ENCODE data around the gene KANK4. TPM values are rescaled to one million over a fixed set of nuclear protein-coding genes. Genes with fewer than 3 reads are reported as not detected.

Gene KANK4
- total and polyA plus RNA-seq, 9 donors = 6.6 to 17.1 (median 12.7) TPM

DNA sequence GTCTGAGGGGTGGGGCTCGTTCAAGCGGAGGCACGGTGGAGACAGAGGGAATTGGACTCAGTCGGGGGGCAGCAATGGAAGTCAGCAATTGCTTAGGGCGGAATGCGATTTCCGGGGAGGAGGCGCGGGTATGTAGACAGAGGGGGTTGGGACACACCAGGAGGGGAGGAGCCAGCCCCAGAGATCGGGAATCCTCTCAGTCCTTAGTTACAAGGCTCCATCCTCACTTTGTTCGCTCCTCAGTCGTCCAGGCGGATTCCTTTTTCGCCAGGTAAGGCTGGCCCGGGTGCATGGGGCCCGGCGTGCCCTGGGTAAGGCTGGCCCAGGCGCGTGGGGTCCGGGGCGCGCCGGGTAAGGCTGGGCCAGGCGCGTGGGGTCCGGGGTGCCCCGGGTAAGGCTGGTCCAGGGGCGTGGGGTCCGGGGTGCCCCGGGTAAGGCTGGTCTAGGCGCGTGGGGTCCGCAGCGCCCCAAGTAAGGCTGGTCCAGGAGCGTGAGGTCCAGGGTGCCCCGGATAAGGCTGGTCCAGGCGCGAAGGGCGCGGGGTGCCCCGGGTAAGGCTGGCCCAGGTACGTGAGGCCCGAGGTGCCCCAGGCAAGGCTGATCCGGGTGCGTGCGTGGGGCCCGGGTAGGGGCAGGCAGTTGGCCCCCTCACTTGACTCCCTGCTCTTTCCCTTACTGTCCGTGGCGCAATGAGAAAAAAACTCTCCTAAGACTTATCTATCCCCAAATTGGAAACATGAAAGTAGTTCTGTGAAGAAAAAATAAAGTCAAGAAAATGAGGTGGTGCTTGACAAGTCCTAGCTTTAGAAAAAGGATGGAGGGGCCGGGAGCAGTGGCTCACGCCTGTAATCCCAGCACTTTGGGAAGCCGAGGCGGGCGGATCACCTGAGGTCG is 124.3 kb downstream of the KANK4 start, which contains the start of gene L1TD1:
Gene L1TD1 (plus strand): TSS at position 199 of the 894 bp plus-strand sequence. CDS start 11,780 bp downstream, outside the sequence.
- 8% methylated on average over 49 of the region's 55 CpGs for WGBS (ENCODE audit: insufficient coverage)
- Histone ChIP-seq H3K27me3 (ENCODE audit: control insufficient read depth, insufficient read depth, low read length) (peaks cover 29% of the 10 kb centered on the region), H3K27ac (ENCODE audit: low read length) (no peak within 1 kb of the TSS), H3K9me3 (replicated peaks; ENCODE audit: control insufficient read depth, low read depth, low read length) (no peaks in the 10 kb centered on the region), H3K4me1 (ENCODE audit: control insufficient read depth, insufficient read depth, low read length) (peaks cover 4% of the 10 kb centered on the region), H3K4me3 (ENCODE audit: low read length) (peak within 1 kb of the TSS; percentile 50), H3K36me3 (ENCODE audit: control insufficient read depth, insufficient read depth, low read length) (no peaks in the 10 kb centered on the region)
- peak; percentile 61 for DNase-seq

DNA sequence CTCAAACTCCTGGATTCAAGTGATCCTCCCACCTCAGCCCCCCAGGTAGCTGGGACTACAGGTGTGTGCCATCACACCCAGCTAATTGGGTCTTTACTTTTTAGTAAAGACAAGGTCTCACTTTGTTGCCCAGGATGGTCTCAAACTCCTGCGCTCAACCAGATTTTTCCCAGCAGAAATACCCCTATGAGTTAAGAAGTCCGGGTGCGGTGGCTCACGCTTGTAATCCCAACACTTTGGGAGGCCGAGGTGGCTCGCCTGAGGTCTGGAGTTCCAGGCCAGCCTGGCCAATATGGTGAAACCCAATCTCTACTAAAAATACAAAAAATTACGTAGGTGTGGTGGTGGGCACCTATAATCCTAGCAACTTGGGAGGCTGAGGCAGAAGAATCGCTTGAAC is 131.1 kb downstream of the KANK4 start:
- H3K9me3 ChIP-seq (replicated peaks; ENCODE audit: control insufficient read depth, low read depth, low read length) = no peaks in the 10 kb centered on the region
- WGBS (ENCODE audit: insufficient coverage) = 100% methylated on average over 2 of the region's 8 CpGs
- H3K4me3 ChIP-seq (ENCODE audit: low read length) = no peak overlapping the region
- no peak for DNase-seq
- H3K27ac ChIP-seq (ENCODE audit: low read length) = no peak overlapping the region
- H3K4me1 ChIP-seq (ENCODE audit: control insufficient read depth, insufficient read depth, low read length) = no peaks in the 10 kb centered on the region
- no peaks in the 10 kb centered on the region for H3K36me3 ChIP-seq (ENCODE audit: control insufficient read depth, insufficient read depth, low read length)
- no peaks in the 10 kb centered on the region for H3K27me3 ChIP-seq (ENCODE audit: control insufficient read depth, insufficient read depth, low read length)

DNA sequence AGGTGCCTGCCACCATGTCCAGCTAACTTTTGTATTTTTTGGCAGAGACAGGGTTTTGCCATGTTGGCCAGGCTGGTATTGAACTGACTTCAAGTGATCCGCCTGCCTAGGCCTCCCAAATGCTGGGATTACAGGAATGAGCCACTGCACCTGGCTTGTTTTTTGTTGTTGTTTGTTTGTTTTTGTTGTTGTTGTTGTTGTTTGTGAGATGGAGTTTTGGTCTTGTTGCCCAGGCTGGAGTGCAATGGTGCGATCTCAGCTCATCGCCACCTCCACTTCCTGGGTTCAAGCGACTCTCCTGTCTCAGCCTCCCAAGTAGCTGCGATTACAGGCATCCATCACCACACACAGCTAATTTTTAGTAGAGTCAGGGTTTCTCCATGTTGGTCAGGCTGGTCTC is 131.7 kb downstream of the KANK4 start:
- Histone ChIP-seq H3K27ac (ENCODE audit: low read length) (no peak overlapping the region), H3K9me3 (replicated peaks; ENCODE audit: control insufficient read depth, low read depth, low read length) (no peaks in the 10 kb centered on the region), H3K36me3 (ENCODE audit: control insufficient read depth, insufficient read depth, low read length) (no peaks in the 10 kb centered on the region), H3K4me3 (ENCODE audit: low read length) (no peak overlapping the region), H3K27me3 (ENCODE audit: control insufficient read depth, insufficient read depth, low read length) (no peaks in the 10 kb centered on the region), H3K4me1 (ENCODE audit: control insufficient read depth, insufficient read depth, low read length) (no peaks in the 10 kb centered on the region)
- no peak for DNase-seq
- WGBS (ENCODE audit: insufficient coverage) = 100% methylated on average over 2 of the region's 5 CpGs

Other genes starting within 250 kb of the KANK4 start
- 0.84 TPM for gene L1TD1, start 124.6 kb downstream of the KANK4 start, total RNA-seq
- 1 to 10 TPM in 6 of 8 donors, under 1 TPM in 2; 0.73 to 3.6 (median 2.2) TPM for gene L1TD1, start 124.6 kb downstream of the KANK4 start, polyA plus RNA-seq (ENCODE audit: insufficient read depth in 1 of 8, insufficient read length in 8 of 8, low replicate concordance in 1 of 8)
- 40.4 TPM for gene USP1, start 117.6 kb upstream of the KANK4 start, total RNA-seq
- 10 to 100 TPM; 32.3 to 51.8 (median 42.5) TPM for gene USP1, start 117.6 kb upstream of the KANK4 start, polyA plus RNA-seq (ENCODE audit: insufficient read depth in 1 of 8, insufficient read length in 8 of 8, low replicate concordance in 1 of 8)

Data from muscle of leg (tissue), 11 donors.